KOPT-K1 (cell line): ENCODE measurements around the gene FAM107B.
"Not testable (repeated sequence)": the region's sequence is repeated elsewhere in the genome, so short reads cannot be mapped to it uniquely, and the experiment has no call there.

ENCODE experiments used
- H3K27ac ChIP-seq: fragments of 200-600 bp; sonication (generic); 2 replicates; pipeline ENCODE4 v1.5.1; 2016; ENCODE audit warnings: antibody characterized with exemption, mild to moderate bottlenecking, low read depth, low read length; ENCODE audit not compliant: poor library complexity, severe bottlenecking
- H3K36me3 ChIP-seq: fragments of 200-600 bp; sonication (generic); 2 replicates; pipeline ENCODE4 v1.5.1; 2017; ENCODE audit warnings: antibody characterized with exemption, mild to moderate bottlenecking, low read length, moderate library complexity; ENCODE audit not compliant: insufficient read depth
- H3K9me3 ChIP-seq: fragments of 200-600 bp; sonication (generic); 2 replicates; pipeline ENCODE4 v1.5.1; 2017; ENCODE audit warnings: antibody characterized with exemption, low read length, mild to moderate bottlenecking; ENCODE audit not compliant: insufficient read depth, poor library complexity, severe bottlenecking

FAM107B gene

DNA sequence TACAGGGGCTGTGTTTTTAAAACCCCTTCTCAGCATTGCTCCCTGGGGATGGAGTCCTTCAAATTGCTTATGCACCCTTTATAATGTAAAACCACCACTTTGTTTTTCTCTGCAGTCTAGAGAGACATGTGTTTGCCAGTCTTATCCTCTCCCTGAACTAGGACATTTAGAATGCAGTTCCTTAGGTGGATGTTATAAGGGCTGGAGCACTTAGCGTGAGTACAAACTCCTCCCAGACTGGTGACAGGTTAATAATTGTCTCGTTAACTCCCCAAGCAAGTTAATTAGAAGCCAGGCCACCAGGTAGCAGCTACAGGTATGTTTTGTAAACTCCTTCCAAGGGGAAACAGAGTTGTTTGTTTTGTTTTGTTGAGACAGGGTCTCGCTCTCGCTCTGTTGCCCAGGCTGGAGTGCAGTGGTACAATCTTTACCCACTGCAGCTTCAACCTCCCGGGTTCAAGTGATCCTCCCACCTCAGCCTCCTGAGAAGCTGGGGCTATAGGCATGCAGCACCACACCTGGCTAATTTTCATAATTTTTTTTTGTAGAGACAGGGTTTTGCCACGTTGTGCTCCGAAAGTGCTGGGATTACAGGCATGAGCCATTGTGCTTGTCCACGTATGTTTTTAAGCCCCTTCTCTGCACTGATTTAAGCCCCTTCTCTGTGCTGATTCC, 100.2 kb downstream of the FAM107B start:
- H3K9me3 ChIP-seq, result no peaks in the 10 kb centered on the region
- no peaks in the 10 kb centered on the region for H3K36me3 ChIP-seq
- H3K27ac ChIP-seq, result no peak overlapping the region

DNA sequence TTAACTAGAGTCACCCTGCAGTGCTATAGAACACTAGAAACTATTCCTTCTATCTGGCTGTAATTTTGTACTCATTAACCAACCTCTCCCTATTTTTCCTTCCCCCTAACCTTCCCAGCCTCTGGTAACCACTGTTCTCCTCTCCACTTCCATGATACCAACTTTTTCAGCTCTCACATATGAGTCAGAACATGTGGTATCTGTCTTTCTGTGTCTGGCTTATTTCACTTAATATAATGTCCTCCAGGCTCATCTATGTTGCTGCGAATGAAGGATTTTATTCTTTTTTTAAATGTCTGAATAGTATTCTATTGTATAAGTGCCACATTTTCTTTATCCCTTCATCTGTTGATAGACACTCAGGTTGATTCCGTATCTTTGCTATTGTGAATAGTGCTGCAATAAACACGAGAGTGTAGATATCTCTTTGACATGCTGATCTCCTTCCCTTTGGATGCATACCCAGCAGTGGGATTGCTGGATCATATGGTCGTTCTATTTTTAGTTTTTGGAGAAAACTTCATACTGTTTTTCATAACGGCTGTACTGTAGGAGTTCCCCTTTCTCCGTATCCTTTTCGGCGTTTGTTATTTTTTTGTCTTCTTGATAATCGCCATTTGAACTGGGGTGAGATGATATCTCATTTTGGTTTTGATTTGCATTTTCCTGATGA, 101.4 kb downstream of the FAM107B start:
- Histone ChIP-seq H3K36me3 (no peaks in the 10 kb centered on the region), H3K9me3 (no peaks in the 10 kb centered on the region), H3K27ac (no peak overlapping the region)

DNA sequence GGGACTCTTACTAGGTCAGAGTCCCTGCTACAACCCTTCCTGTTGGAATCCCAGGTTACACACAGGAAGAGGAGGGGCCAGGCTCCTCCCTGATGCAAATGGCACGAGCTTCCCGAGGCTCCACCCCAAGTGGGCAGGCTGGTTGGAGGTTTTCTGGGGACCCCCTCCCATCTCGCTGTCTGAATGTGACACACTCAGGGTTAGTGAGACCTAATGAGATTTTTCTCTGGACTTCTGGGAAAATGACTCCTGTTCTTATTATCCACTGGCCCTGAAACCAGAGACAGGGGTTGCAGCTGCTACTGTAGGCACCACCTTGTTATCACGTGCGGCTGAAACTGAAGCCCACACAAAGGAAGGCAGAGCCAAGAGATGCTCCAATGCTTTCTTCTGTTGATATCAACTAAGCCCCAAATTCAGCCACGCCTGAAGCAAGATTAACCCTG, 103.3 kb downstream of the FAM107B start:
- Histone ChIP-seq H3K9me3 (no peaks in the 10 kb centered on the region), H3K36me3 (no peaks in the 10 kb centered on the region), H3K27ac (no peak overlapping the region)

GRCh38 chr10:14670551-14671240, 104.0 kb downstream of the FAM107B start:
- Histone ChIP-seq H3K27ac (no peak overlapping the region), H3K36me3 (no peaks in the 10 kb centered on the region), H3K9me3 (peaks cover 6% of the 10 kb centered on the region)

DNA sequence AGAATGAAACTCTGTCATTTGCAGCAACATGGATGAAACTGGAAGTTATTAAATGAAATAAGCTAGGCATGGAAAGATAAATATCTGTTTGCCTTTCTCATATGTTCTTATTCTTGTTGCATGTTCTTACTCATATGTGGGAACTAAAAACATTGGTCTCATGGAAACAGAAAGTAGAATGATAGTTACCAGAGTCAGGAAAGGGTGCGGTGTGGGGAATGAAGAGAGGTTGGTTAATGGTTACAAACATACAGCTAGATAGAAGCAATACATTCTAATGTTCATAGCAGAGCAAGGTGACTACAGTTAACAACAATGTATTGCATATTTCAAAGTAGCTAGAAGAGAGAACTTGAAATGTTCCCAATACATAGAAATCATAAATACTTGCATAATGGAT, 105.1 kb downstream of the FAM107B start:
- no peak overlapping the region for H3K27ac ChIP-seq
- H3K36me3 ChIP-seq, result no peaks in the 10 kb centered on the region
- peaks cover 6% of the 10 kb centered on the region for H3K9me3 ChIP-seq

DNA sequence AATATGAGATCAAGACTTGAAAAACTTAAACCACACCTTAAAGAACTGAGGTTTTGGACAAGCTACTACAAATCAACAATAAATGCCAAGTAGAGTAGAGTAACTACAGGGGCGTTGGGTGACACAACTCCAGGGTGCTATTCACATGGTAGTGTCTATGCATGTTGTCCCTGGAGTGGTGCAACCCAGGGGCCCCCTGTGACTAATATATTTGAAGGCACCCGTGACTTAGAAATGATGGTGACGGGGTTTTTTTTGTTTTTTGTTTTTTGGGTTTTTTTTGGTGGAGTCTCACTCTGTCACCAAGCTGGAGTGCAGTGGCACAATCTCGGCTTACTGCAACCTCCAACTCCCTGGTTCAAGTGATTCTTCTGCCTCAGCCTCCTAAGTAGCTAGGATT, 106.9 kb downstream of the FAM107B start:
- Histone ChIP-seq H3K27ac (no peak overlapping the region), H3K9me3 (peaks cover 6% of the 10 kb centered on the region), H3K36me3 (no peaks in the 10 kb centered on the region)

DNA sequence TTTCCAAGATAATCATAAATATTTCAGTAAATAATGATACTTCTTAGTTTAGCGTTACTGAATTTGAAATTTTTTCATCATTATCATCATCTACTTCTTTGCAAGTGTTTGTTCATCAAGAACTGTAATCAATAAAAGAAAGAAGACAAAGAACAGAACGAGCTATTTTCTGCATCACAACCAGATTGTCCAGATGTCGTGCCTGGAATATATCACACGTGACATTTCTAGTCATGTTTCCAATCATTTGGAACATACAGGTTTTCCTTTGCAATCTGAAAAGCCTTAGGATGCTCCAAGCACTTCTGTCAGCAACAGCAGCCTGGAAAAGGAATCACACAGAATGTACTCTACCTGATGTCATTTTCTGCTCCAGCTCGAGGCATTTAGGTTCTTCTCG, 107.4 kb downstream of the FAM107B start:
- Histone ChIP-seq H3K27ac (no peak overlapping the region), H3K9me3 (peaks cover 6% of the 10 kb centered on the region)

GRCh38 chr10:14665865-14666857, 108.5 kb downstream of the FAM107B start:
- Histone ChIP-seq H3K9me3 (peaks cover 6% of the 10 kb centered on the region), H3K27ac (no peak overlapping the region), H3K36me3 (no peaks in the 10 kb centered on the region)

More for the DNA sequence above, 107.4 kb downstream of the FAM107B start:
- no peaks in the 10 kb centered on the region for H3K36me3 ChIP-seq

DNA sequence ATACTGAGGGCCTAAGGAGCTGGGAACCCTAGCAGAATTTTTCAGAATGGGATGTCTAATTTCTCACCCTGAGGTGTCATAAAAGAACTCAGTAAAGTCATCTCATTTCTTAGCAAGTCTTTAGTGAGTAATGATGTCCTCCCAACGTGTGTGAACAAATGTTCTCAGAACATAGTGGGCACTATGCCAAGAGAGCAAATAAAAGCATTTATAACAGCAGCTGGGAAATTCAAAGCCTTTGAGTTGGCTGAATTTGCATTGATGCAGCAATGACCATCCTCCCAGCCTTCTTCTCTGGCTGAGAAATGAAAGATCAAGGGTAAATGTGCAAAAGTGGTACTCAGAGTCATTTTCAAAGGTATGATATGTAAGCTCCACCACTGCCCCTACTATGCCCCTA, 109.4 kb downstream of the FAM107B start:
- H3K9me3 ChIP-seq, result peaks cover 10% of the 10 kb centered on the region
- no peak overlapping the region for H3K27ac ChIP-seq
- no peaks in the 10 kb centered on the region for H3K36me3 ChIP-seq

GRCh38 chr10:14664345-14664744, 110.4 kb downstream of the FAM107B start:
- no peaks in the 10 kb centered on the region for H3K36me3 ChIP-seq
- no peak overlapping the region for H3K27ac ChIP-seq
- peaks cover 10% of the 10 kb centered on the region for H3K9me3 ChIP-seq

DNA sequence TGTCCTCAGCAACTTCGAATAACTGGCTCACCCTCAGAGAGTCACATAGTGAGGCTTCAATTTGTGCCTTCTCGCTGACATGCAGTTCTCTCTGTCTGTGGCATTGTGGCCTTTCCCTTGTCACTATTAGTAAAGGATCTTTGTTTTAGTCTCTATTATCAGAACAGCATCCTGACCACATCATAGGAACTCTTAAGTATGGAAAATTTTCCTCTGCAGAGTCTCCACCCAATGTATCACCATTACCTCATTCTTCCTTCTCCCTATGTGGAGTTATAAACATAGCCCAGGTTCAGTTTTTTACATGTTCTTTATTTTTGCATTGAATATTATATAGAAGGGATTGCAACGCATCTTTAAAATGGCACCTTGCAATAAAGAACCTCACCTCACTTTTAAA, 112.9 kb downstream of the FAM107B start:
- H3K36me3 ChIP-seq, result no peaks in the 10 kb centered on the region
- H3K9me3 ChIP-seq, result peaks cover 10% of the 10 kb centered on the region
- H3K27ac ChIP-seq, result no peak overlapping the region

GRCh38 chr10:14660831-14661230, 113.9 kb downstream of the FAM107B start:
- Histone ChIP-seq H3K36me3 (no peaks in the 10 kb centered on the region), H3K27ac (no peak overlapping the region), H3K9me3 (peaks cover 5% of the 10 kb centered on the region)

DNA sequence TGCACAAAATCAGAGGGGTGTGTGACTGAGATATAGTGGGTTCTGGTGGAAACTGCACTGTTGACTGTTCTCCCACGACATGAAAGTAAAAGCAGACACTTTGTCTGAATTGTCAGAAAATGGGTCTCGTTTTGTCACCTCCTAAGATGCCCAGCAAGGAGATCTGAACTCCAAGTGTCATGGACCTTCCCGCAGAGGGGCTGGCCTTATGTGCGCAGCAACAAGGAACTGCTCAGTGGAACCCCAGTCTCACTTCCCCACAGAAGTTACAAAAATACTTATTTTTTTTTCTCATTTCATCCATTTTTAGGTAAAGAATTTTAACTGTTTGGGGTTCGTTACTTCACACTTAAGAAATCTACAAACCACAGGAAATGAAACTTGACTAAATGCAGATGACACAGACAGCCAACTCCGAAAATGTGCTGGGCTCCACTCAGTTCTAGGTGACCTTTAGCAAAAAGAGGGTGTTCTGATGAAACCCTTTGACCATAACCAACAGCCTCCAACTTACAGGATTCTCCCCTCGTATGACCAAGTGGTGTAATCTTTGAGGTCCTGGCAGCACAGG, 115.0 kb downstream of the FAM107B start:
- peaks cover 4% of the 10 kb centered on the region for H3K9me3 ChIP-seq
- peak overlapping the region; percentile 14 for H3K27ac ChIP-seq
- no peaks in the 10 kb centered on the region for H3K36me3 ChIP-seq

DNA sequence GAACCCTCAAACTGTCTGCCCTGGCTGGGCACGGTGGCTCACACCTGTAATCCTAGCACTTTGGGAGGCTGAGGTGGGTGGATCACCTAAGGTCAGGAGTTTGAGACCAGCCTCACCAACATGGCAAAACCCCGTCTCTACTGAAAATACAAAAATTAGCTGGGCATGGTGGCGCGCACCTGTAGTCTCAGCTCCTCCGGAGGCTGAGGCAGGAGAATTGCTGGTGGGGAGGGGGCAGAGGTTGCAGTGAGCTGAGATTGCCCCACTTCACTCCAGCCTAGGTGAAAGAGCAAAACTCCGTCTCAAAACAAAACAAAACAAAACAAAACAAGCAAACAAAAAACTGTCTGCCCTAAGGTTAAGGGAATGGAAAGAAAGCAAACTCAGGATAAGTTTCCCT, 115.6 kb downstream of the FAM107B start:
- not testable (repeated sequence) for H3K36me3 ChIP-seq, H3K9me3 ChIP-seq
- peak overlapping the region; percentile 14 for H3K27ac ChIP-seq
